Loucy (cell line): Measurements from ENCODE around the gene ZNF438.

Experiments
- H2AFZ ChIP-seq: fragments of 200-600 bp; sonication (generic); 2 replicates; pipeline ENCODE4 v1.6.0; 2016; ENCODE audit warnings: antibody characterized with exemption, mild to moderate bottlenecking, low read length, moderate library complexity
- H3F3A ChIP-seq: fragments of 200-600 bp; 2 replicates; pipeline ENCODE4 v1.6.0; 2016; ENCODE audit warnings: antibody characterized with exemption, low read depth, mild to moderate bottlenecking
- H3K27me3 ChIP-seq: fragments of 200-600 bp; sonication (generic); 2 replicates; pipeline ENCODE4 v1.6.1; 2014; ENCODE audit warnings: low read length, mild to moderate bottlenecking; ENCODE audit not compliant: insufficient read depth, poor library complexity, severe bottlenecking
- H3K36me3 ChIP-seq: fragments of 200-600 bp; sonication (generic); 2 replicates; pipeline ENCODE4 v1.6.1; 2016; ENCODE audit warnings: low read length; ENCODE audit not compliant: insufficient read depth
- H3K4me1 ChIP-seq: fragments of 200-600 bp; sonication (generic); 2 replicates; pipeline ENCODE4 v1.5.1; 2014; ENCODE audit warnings: low read length, mild to moderate bottlenecking; ENCODE audit not compliant: insufficient read depth, poor library complexity, severe bottlenecking
- H3K4me2 ChIP-seq: fragments of 200-600 bp; sonication (generic); 2 replicates; pipeline ENCODE4 v1.6.0; 2014; ENCODE audit warnings: antibody characterized with exemption, low read length, low read depth, mild to moderate bottlenecking; ENCODE audit not compliant: poor library complexity, severe bottlenecking
- H3K4me3 ChIP-seq: fragments of 200-600 bp; sonication (generic); 2 replicates; pipeline ENCODE4 v1.5.1; 2014; ENCODE audit warnings: low read length, mild to moderate bottlenecking, mixed read lengths; ENCODE audit not compliant: poor library complexity, severe bottlenecking
- H3K79me2 ChIP-seq: fragments of 200-600 bp; sonication (generic); 2 replicates; pipeline ENCODE4 v1.6.1; 2014; ENCODE audit warnings: low read length; ENCODE audit not compliant: insufficient read depth
- H3K9ac ChIP-seq: fragments of 200-600 bp; sonication (generic); 2 replicates; pipeline ENCODE4 v1.6.0; 2014; ENCODE audit warnings: mild to moderate bottlenecking, low read depth, low read length, moderate library complexity; ENCODE audit not compliant: poor library complexity, severe bottlenecking
- H3K9me2 ChIP-seq: fragments of 200-600 bp; sonication (generic); replicated peaks from 2 replicates; pipeline ENCODE4 v1.6.1; 2016; ENCODE audit warnings: low read depth, low read length, mixed read lengths
- H3K9me3 ChIP-seq: fragments of 200-600 bp; sonication (generic); 2 replicates; pipeline ENCODE4 v1.6.1; 2014; ENCODE audit warnings: mild to moderate bottlenecking, antibody characterized with exemption, low read length, low read depth; ENCODE audit not compliant: insufficient read depth
- H4K20me1 ChIP-seq: fragments of 200-600 bp; sonication (generic); 2 replicates; pipeline ENCODE4 v1.6.0; 2014; ENCODE audit warnings: antibody characterized with exemption, low read length, mild to moderate bottlenecking; ENCODE audit not compliant: insufficient read depth, poor library complexity, severe bottlenecking
- CTCF ChIP-seq: fragments of 200-600 bp; sonication (generic); conservative IDR thresholded peaks from 2 replicates; pipeline ENCODE4 v1.5.1; 2014; ENCODE audit warnings: mild to moderate bottlenecking, antibody characterized with exemption, low read length
- EZH2phosphoT487 ChIP-seq: fragments of 200-600 bp; IDR thresholded peaks from 2 replicates; pipeline ENCODE4 v1.6.1; 2018; ENCODE audit warnings: antibody characterized with exemption, mild to moderate bottlenecking, moderate library complexity, borderline replicate concordance

ZNF438 gene

GRCh38 chr10:31070691-31071090 lies 39.0 kb upstream of the ZNF438 start:
- Histone ChIP-seq H3K79me2 (no peaks in the 10 kb centered on the region), H3K4me2 (no peak overlapping the region), H4K20me1 (no peaks in the 10 kb centered on the region), H3K4me3 (no peak overlapping the region), H3K9me3 (no peaks in the 10 kb centered on the region), H3K36me3 (no peaks in the 10 kb centered on the region), H3K9ac (no peak overlapping the region), H3K27me3 (no peaks in the 10 kb centered on the region), H3K9me2 (no peaks in the 10 kb centered on the region), H3F3A (no peaks in the 10 kb centered on the region), H2AFZ (no peak overlapping the region), H3K4me1 (peaks cover 16% of the 10 kb centered on the region)
- no peak for TF ChIP-seq EZH2phosphoT487
- TF ChIP-seq CTCF = no peak

GRCh38 chr10:31070025-31070424 lies 38.4 kb upstream of the ZNF438 start:
- no peaks in the 10 kb centered on the region for H3K79me2 ChIP-seq
- no peak for TF ChIP-seq EZH2phosphoT487
- no peak for TF ChIP-seq CTCF
- H4K20me1 ChIP-seq = no peaks in the 10 kb centered on the region
- no peaks in the 10 kb centered on the region for H3F3A ChIP-seq
- H3K36me3 ChIP-seq = no peaks in the 10 kb centered on the region
- no peak overlapping the region for H3K4me3 ChIP-seq
- no peaks in the 10 kb centered on the region for H3K27me3 ChIP-seq
- peaks cover 16% of the 10 kb centered on the region for H3K4me1 ChIP-seq
- H3K9ac ChIP-seq = no peak overlapping the region
- no peaks in the 10 kb centered on the region for H3K9me2 ChIP-seq
- H3K4me2 ChIP-seq = no peak overlapping the region
- H2AFZ ChIP-seq = peak overlapping the region; percentile 48; the same call in 1 of the 2 replicates
- H3K9me3 ChIP-seq = no peaks in the 10 kb centered on the region

GRCh38 chr10:31069411-31069810 lies 37.7 kb upstream of the ZNF438 start:
- H3K36me3 ChIP-seq = no peaks in the 10 kb centered on the region
- H3F3A ChIP-seq = no peaks in the 10 kb centered on the region
- H2AFZ ChIP-seq = no peak overlapping the region
- no peak for TF ChIP-seq CTCF
- TF ChIP-seq EZH2phosphoT487 = no peak
- no peaks in the 10 kb centered on the region for H3K27me3 ChIP-seq
- H3K79me2 ChIP-seq = no peaks in the 10 kb centered on the region
- peaks cover 16% of the 10 kb centered on the region for H3K4me1 ChIP-seq
- no peak overlapping the region for H3K4me3 ChIP-seq
- no peaks in the 10 kb centered on the region for H4K20me1 ChIP-seq
- H3K4me2 ChIP-seq = no peak overlapping the region
- no peaks in the 10 kb centered on the region for H3K9me2 ChIP-seq
- no peaks in the 10 kb centered on the region for H3K9me3 ChIP-seq
- H3K9ac ChIP-seq = no peak overlapping the region
